AG04450 (cell line): Measurements from ENCODE around the gene CDHR4. TPM values are rescaled to one million over a fixed set of nuclear protein-coding genes. Genes with fewer than 3 reads are reported as not detected.

Experiments used
- CTCF ChIA-PET: fragments of 300-600, 350-600 bp; formaldehyde crosslinking; extraction: SDS; loops from one replicate; lab custom pipeline; 2022; ENCODE audit warnings: antibody characterized with exemption, inconsistent platforms; lab: Charles Lee
- POLR2A ChIA-PET: fragments of 350-600 bp; formaldehyde crosslinking; extraction: SDS; loops from one replicate; lab custom pipeline; 2021; ENCODE audit warnings: antibody characterized with exemption, inconsistent platforms; lab: Yijun Ruan, JAX
- DNase-seq: peaks from one replicate; pipeline ENCODE4 v3.0.0-alpha.2; 2011; ENCODE audit warnings: low read depth, low spot score
- H3K27ac ChIP-seq: one replicate; pipeline ENCODE4 v1.5.1; 2012; ENCODE audit warnings: low read depth, low read length, control low read depth
- H3K27me3 ChIP-seq: one replicate; pipeline ENCODE4 v1.6.0; 2012; ENCODE audit warnings: low read length; ENCODE audit not compliant: control insufficient read depth, insufficient read depth
- H3K4me3 ChIP-seq: 2 replicates; pipeline ENCODE4 v1.5.1; 2011; ENCODE audit warnings: mild to moderate bottlenecking, low read depth, low read length, control low read depth
- H3K9me3 ChIP-seq: 2 replicates; pipeline ENCODE4 v1.5.1; 2012; ENCODE audit warnings: low read length; ENCODE audit not compliant: control insufficient read depth, insufficient read depth
- CTCF ChIP-seq: IDR thresholded peaks from 2 replicates; pipeline ENCODE4 v1.5.1; 2011; ENCODE audit warnings: low read depth, low read length, control low read depth, inconsistent platforms
- polyA plus RNA-seq: library from polyadenylated mRNA; depleted of rRNA; stranded (reverse); fragments of >200 nt; gene quantifications from 2 replicates; pipeline ENCODE4 v1.2.3, GENCODE V29; 2011

The CDHR4 gene
- polyA plus RNA-seq, 1 experiment: not detected

GRCh38 chr3:49841806-49842205 is 42.1 kb upstream of the CDHR4 start:
- ChIA-PET CTCF (interaction anchor here (0.5 to 9.0 kb wide), 5 partner anchors 38 to 148 kb away, joined by 3 to 182 read pairs (median 3); partner anchors contain the start of genes CDHR4 and INKA1), POLR2A (no interaction called here)
- no peak overlapping the region for H3K4me3 ChIP-seq
- TF ChIP-seq CTCF: no peak
- H3K9me3 ChIP-seq: no peaks in the 10 kb centered on the region
- H3K27me3 ChIP-seq: no peaks in the 10 kb centered on the region
- DNase-seq: no peak
- no peak overlapping the region for H3K27ac ChIP-seq

- Histone ChIP-seq H3K27me3 (no peaks in the 10 kb centered on the region), H3K4me3 (no peak overlapping the region), H3K9me3 (no peaks in the 10 kb centered on the region), H3K27ac (no peak overlapping the region)
- CTCF ChIA-PET: interaction anchor here (0.5 to 9.0 kb wide), 6 partner anchors 9 to 147 kb away, joined by 3 to 182 read pairs (median 3); partner anchors contain the start of genes CDHR4 and INKA1
- POLR2A ChIA-PET: no interaction called here
- TF ChIP-seq CTCF: peak; percentile 52
- no peak for DNase-seq
Observed at GRCh38 chr3:49841126-49841696, 41.5 kb upstream of the CDHR4 start.

GRCh38 chr3:49840388-49840787 is 40.7 kb upstream of the CDHR4 start:
- no peaks in the 10 kb centered on the region for H3K27me3 ChIP-seq
- ChIA-PET POLR2A (no interaction called here), CTCF (interaction anchor here (0.6 to 9.0 kb wide), 6 partner anchors 10 to 139 kb away, joined by 3 to 182 read pairs (median 10); partner anchors contain the start of genes CDHR4, INKA1 and UBA7)
- H3K9me3 ChIP-seq: no peaks in the 10 kb centered on the region
- no peak overlapping the region for H3K4me3 ChIP-seq
- no peak overlapping the region for H3K27ac ChIP-seq
- TF ChIP-seq CTCF: no peak
- no peak for DNase-seq

- peak; percentile 50 for DNase-seq
- CTCF ChIA-PET: interaction anchor here (0.6 to 9.0 kb wide), 43 partner anchors 8 to 628 kb away, joined by 3 to 182 read pairs (median 4); partner anchors contain the start of genes CDHR4, INKA1, MST1R and UBA7
- H3K27me3 ChIP-seq: no peaks in the 10 kb centered on the region
- H3K4me3 ChIP-seq: no peak overlapping the region
- TF ChIP-seq CTCF: peak; percentile 90
- POLR2A ChIA-PET: interaction anchor here (1.1 kb wide), 1 partner anchor 36 kb away, joined by 6 read pairs; the partner anchor contains the start of gene INKA1
- no peak overlapping the region for H3K27ac ChIP-seq
- no peaks in the 10 kb centered on the region for H3K9me3 ChIP-seq
Observed at GRCh38 chr3:49839193-49839809, 39.6 kb upstream of the CDHR4 start.

- H3K27ac ChIP-seq: no peak overlapping the region
- ChIA-PET CTCF (interaction anchor here (5.9 kb wide), 1 partner anchor 7 kb away, joined by 43 read pairs; no protein-coding TSS in a partner anchor), POLR2A (no interaction called here)
- H3K27me3 ChIP-seq: no peaks in the 10 kb centered on the region
- H3K4me3 ChIP-seq: no peak overlapping the region
- no peak for DNase-seq
- no peaks in the 10 kb centered on the region for H3K9me3 ChIP-seq
- TF ChIP-seq CTCF: no peak
Observed at GRCh38 chr3:49831341-49831740, 31.7 kb upstream of the CDHR4 start.
